GM20431 (cell line): ENCODE measurements around the gene TPO.

Experiments
- in situ Hi-C: fragments of 300-500 bp; cut with MseI, MboI; formaldehyde crosslinking; loops from one replicate; pipeline ENCODE4 v1.15.0; 2020; ENCODE audit warnings: low sequenced_read_pairs; ENCODE audit not compliant: unreplicated experiment

The TPO gene

DNA sequence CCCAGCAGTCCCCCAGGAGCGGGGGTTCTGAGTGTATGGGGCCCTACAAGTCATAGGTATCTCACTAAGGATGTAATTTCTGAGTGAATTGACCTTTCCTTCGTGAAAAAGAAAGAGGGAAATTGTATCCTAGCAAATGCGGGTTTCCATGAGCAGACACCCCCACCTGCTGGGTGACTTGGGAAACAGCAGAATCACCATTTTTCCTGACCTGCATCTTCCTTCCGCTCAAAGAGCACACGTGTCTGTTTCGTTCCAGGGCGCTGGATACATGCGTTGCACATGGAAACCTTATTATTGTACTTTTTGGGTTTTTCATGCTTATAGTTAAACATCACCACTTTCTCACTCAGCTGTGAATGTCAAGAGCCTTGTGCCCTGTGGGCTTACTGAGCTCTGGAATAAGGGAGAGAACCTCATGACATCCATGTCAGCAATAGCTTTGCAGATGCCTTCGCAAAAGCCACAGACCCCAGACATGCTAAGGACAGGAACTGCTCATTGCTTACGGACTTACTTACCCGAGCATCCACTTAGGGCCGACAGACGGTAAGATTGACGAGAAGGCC lies 132.8 kb downstream of the TPO start:
- in situ Hi-C loops = no loop called here

DNA sequence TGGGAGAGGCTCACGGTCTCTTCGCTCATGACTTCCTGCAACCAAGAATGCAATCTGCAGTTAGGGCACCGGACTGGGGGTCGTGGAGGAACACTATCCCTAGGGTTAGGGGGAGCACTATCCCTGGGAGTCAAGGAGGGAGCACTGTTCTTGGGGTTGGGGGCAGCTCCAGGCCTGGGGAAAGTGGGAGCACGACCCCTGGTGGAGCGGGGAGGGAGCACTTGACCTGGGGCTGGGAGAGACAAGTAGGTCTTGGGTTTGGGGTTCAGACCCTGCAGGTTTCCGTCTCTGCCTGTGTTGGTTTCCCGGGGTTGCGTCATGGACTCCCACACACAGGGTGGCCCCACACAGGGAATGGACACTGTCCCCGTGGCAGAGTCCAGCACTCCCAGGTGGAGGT lies 133.6 kb downstream of the TPO start:
- in situ Hi-C loops = no loop called here

DNA sequence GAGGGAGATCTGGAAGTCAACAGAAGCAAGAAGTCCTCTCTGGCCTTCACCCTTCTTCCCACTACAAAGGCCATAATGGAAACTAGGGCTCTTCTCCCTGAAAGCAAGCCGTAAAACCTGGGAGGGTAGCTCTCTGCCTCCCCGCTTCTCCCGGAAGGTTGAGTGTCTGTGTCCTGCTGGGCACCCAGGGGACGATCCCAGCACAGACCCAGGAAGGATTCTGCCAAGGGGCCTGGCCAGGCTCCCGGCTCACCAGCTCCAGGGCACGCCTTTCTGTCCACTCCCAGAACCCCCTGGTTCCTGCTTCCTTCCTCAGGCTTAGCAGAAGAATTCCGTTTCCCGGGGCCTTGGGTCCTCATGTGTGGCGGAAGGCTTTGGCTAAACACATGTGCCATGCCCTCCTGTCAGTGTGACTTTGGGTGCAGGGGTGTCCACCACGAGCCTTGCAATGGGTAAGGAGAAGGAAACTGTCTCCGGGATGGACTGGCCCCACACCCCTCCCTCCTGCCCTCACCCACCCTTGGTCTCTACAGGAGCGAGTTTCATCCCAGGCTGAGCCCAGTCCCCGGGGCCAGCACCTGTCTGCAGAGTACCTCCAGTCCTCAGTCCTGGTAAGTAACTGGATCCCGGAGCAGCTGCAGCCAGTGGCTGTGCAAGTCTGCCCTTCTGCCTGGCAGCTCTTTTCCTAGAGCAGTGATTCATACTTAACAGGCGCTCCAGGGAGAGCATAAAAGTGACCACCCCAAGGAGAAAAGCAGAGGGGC lies 135.8 kb downstream of the TPO start:
- in situ Hi-C loops = no loop called here

DNA sequence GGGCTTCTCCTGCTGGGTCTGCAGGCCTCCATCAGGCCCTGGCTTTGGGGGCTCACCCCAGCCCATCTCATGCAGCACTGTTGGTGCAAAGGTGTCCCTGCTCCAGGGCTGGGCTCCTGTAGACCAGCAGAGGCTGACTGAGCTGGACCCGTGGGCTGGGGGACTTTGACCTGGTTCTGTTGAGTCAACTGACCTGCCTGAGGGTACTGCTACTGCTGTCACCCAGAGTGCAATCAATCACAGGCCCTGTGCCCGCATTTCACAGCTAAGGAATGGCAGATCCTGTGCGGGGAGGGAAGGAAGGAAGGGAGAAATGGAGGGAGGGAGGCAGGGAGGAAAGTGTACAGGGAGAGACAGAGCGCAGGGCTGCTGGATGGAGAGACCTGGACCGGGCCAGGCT lies 136.8 kb downstream of the TPO start:
- in situ Hi-C loops = loop anchor here (25.0 kb wide), 2 partner anchors 688 to 838 kb away; no protein-coding TSS in a partner anchor

DNA sequence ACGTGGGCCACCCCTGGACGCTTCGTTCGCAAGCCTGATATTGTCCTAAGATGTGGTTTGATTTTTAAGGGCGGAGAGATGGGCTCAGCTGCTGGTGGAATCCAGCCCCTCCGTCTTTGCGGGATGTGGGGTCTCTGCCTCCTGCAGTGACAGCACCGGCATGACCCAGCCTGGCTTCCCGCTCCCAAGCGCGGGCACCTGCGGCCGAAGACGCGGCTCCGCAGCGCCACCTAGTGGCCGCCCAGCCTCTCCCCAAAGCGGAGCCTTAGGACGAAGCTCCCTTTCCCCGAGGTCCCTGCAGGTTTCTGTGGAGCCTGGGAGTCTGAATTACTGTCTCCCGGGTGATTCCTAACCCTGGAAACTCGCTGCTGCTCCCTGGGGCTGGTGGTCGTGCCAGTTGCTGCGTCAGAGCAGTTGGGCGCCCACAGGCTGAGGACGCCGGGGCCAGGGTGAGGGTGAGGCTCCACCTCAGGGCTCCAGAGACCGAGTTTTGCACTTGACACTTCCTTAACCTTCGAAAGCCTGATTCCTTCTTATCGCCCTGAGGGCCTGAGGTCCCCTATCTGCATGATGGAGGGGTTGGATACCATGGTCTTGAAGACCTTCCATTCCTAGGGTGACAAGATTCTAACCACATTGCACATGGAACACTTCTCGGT lies 137.5 kb downstream of the TPO start:
- in situ Hi-C loops = loop anchor here (25.0 kb wide), 2 partner anchors 688 to 838 kb away; no protein-coding TSS in a partner anchor

DNA sequence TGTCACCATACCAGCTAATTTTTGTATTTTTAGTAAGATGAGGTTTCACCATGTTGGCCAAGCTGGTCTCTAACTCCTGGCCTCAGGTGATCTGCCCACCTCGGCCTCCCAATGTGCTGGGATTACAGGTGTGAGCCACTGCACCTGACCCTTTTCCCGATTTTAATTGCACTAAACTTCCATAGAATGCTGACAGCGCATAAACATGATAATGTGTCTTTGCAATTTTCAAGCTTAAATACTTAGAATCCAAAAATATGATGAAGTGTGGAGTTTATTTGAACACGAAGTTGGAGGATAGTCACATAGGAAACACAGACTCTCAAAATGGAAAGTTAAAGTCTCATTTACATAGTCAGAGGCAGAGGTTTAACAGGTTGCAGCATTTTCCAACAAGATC lies 138.6 kb downstream of the TPO start:
- in situ Hi-C loops = loop anchor here (25.0 kb wide), 2 partner anchors 690 to 840 kb away; no protein-coding TSS in a partner anchor

DNA sequence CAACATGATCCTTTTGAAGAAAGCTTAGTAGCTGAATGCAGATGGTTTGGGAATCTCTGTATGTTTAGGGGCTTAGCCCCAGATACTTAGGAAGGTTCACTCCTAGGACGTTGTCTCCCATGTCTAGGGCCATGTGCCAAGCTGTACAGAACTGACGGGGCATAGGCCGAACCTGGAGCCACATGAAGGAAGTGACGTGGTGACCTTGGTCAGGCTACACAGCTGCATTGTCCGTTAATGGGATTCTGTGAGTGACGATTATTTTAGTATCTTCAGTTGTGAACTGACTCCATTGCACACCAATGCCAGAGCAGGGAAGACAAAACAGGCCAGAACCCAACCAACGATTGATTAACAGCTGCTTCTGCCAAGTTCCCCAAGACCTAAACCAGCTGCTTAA lies 139.3 kb downstream of the TPO start:
- in situ Hi-C loops = loop anchor here (25.0 kb wide), 2 partner anchors 690 to 840 kb away; no protein-coding TSS in a partner anchor

DNA sequence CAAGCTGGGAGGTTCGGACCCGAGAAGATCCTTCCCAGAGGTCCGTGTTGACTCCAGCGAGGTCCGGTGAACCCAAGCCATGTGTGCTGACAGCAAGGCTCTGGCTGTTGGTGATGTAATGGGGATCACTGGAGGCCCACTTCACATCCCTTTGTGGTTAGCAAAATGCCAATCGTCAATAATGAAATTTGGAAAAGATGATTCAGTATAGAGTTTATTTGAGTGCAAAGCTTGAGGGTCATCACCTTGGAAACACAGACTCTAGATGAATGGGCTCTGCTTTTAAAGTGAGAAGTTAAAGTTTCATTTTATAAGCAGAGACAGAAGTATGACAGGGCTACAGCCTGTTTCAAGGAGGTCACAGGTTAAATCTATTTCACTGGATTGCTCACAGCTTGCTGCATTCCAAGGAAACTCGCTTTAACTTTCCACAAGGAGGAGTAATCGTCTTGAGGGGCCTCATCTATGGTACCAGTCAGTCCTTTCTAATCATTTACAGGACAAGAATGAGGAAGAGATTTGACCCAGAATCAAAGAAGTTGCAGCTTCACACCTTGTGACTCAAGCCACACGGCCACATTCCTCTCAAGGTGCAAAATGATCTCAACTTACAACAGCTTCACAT lies 140.5 kb downstream of the TPO start:
- in situ Hi-C loops = loop anchor here (25.0 kb wide), 2 partner anchors 691 to 841 kb away; no protein-coding TSS in a partner anchor

DNA sequence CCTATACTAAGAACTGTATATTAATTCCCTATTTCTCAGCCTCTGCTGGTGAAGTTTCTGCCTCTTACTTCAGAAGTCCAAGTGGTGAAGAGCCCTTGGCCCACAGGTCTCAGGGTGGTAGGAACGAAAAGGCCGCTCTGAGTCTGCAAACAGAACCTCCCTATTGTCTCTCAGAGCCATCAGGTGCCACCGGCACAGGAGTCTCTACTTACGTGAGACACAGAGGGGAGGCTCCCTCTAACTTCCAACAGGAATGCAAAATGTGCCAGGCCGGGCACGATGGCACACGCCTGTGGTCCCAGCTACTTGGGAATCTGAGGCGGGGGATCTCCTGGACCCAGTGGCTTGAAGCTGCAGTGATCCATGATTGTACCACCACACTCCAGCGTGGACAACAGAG lies 143.0 kb downstream of the TPO start:
- in situ Hi-C loops = loop anchor here (25.0 kb wide), 2 partner anchors 694 to 844 kb away; no protein-coding TSS in a partner anchor

DNA sequence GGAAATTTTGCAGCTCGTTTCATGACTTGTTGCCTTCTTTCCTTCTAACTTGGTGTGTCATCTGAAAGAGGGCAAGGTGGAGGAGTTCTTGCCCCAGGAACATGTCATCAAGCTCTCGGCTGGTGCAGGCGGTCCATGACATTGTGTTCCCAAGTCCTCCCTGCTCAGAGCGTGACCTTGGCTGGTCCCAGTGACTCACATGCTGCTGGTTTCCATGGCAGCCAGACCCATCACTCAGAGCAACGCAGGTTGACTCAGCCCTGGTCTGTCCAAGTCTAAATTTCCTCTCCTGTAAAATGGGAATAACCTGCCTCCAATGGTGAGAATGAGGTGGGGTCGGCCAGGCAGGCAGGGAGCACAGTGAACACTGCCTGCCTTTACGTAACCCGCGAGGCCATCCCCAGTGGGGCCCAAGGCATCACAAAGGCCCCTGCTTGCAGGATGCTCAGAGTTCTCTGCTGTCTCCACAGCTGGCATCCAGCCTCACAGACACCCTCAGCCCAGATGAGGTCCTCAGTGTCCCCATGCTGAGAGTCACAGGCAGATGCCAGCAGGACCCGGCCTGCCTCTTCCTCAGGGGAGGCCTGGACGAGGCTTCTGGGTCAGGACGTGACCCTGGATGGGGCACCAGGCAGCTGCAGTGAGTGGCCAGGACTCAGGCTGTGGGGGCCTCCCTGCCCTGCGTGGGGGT lies 143.7 kb downstream of the TPO start:
- in situ Hi-C loops = loop anchor here (25.0 kb wide), 2 partner anchors 695 to 845 kb away; no protein-coding TSS in a partner anchor

DNA sequence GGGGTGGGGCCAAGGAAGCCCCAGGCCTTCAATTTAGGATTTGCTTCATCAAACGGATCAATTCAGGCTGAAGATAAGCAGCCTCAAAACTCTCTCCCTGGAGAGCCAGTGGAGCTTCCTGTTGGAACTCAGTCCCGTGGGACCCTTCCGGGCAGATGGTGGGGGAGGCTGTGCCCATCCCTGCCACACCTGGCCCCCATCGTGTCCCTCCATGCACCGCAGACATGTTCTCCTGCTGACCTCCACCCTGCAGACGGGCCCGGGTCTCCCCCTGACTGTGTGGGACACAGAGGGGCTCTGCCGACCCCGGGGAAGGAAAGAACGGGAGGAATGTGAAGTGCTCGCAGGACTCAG lies 144.2 kb downstream of the TPO start:
- in situ Hi-C loops = loop anchor here (25.0 kb wide), 2 partner anchors 695 to 845 kb away; no protein-coding TSS in a partner anchor

DNA sequence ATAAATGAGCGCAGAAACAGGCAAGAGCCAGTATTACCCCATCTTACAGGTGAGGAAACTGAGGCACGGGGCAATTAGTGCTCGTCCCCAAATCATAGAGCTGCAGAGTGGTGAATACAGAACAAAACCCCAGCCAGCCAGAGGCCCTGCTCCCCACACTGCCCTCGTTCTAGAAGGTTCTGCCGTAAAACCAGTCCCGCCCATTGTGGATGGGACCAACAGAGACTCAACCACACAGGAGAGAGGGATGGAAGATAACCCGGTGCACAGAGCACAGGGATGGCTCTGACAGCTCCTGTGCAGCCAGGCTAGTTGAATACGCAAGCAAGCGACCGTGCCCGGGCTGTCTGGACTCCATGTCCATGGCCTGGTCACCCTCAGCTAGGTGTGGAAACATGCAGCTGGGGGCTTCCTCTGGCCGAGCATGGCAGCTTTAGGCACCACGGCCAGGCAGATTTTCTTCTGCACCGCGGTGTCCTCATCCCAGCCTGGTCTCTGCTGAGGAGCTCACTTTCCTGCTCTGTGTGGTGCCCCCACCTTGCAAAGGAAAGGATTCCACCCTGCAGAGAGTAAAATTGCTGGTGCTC lies 146.4 kb downstream of the TPO start:
- in situ Hi-C loops = loop anchor here (25.0 kb wide), 2 partner anchors 697 to 847 kb away; no protein-coding TSS in a partner anchor

DNA sequence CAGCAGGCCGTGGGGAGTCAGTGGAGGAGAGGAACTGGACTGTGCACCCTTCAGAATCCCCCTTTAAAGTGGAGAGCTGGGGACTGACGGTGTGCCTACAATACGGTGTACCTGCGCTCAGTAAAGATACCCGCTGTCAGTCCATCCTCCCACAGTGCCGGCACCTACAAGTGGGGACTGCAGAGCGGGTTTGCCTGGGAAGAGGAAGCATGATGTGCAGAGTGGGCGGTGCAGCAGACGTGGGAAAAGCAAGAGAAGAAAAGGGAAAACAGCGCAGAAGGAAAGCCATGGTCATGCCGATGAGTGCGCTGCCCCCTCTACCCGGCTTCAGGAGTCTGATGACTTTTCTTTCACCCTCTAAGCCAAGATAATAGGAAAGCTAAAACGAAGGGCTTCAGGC lies 148.0 kb downstream of the TPO start:
- in situ Hi-C loops = loop anchor here (25.0 kb wide), 2 partner anchors 699 to 849 kb away; no protein-coding TSS in a partner anchor

DNA sequence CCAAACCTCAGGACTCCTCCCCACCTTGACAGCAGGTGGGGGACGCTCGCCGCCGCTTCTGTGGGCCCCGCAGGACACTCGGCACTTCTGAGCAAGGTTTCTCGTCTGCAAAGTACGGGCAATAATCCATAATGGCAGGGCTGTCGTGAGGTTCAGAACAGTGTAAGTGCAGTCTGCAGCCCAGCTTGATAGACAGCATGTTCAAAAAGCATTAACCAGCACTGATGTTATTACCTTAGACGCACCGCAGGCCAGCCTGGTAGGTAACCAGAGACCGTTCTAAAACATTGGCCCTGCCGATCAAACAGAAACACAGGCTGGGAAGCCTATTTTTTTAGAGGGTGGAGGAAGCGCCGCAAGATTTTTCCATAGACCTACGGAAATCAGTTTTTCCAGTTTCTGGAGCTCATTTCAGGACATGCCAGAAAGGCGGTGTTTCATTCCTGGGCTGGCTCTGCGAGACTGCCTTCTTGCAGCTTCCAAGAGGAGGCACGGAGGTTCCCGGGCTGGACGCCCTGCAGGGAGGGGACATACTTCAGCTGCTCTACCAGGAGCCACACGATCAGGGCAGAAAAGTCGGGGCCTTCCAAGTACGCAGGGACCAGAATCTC lies 148.7 kb downstream of the TPO start:
- in situ Hi-C loops = loop anchor here (25.0 kb wide), 2 partner anchors 700 to 850 kb away; no protein-coding TSS in a partner anchor

DNA sequence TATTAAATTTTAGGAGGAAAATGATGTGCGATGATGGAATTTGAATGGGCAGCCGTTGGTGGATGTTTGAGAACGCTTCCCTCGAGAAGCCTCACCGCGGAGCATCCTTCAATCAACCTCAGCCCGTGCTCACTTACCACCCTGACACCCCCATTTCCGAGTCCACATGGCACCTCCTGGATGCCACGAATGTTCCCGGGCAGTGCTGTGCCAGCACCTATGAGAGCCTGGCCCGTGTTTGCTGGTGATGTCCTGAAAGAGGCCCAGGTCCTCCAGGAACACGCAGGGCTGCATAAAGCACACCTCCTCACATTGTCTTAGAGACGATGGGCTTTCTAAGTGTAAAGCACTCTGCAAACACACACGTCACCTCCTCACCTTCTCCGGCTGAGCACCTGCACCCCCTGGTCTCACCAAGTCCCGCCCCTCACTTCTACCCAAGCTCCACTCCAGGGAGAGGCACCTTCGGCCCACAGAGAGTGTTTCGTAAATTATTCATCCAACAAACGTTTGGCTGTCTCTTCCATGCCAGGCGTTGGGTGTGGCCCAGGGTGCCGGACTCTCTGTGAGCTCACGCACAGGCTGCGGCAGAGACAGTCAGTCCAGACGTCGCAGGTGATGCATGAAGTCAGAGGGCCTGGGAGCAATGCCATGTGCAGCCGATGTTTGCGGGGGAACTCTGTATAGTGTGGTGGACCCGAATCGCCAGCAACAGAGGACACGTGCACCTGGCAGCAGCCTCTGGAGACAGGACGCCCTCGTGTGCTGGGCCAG lies 150.0 kb downstream of the TPO start:
- in situ Hi-C loops = loop anchor here (25.0 kb wide), 2 partner anchors 701 to 851 kb away; no protein-coding TSS in a partner anchor

DNA sequence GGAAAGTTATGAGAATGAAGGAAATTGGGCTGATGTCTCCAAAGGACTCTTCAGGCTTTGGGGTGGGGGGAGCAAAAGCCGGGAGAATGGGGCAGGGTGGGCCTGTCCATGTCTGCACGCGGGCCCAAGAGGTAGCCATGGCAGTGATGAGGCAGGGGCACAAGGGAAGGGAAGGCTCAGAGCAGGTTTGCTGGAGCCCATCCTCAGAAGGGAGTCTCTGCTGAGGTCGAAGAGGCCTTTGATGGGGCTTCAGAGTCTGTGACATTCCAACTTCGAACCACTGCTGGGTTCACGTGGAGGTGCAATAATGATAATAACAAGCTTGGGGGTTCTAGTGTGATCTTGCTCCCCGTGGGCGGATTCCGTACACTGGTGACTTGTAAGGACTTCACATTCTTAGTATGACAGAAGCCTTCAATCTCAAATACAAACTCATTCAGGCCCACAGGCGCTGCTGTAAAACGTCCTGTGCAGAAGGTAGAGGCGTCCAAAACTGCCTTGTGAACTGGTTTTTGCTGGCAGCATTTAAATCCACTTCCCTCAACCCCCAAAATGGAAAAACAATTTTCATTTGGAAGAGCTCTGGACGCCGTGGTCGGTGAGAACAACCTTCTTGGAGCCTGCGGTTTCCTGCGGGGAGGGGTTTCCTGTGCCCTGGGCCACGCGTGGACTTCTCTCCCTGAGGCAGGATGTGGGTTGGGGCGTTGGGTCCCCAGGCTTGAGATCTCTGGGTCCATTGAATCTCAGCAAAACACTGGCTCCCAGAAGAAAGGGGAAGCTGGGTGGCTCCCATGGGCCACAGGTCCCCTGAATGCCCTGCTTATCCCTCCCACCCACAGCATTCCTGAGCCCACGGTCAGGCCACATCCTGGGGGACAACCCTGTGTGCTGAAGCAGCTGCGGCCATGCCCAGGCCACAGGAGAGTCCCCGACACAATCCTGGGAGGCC lies 151.0 kb downstream of the TPO start:
- in situ Hi-C loops = loop anchor here (25.0 kb wide), 2 partner anchors 702 to 852 kb away; no protein-coding TSS in a partner anchor
